GM19463 (cell line): ENCODE results near the gene OR52D1.

ENCODE experiments used
- ATAC-seq: cut with Tn5 transposase; IDR thresholded peaks from one replicate; pipeline ENCODE4 v1.9.1; 2021; ENCODE audit warnings: mild to moderate bottlenecking, moderate library complexity; ENCODE audit not compliant: unreplicated experiment

The OR52D1 gene

DNA sequence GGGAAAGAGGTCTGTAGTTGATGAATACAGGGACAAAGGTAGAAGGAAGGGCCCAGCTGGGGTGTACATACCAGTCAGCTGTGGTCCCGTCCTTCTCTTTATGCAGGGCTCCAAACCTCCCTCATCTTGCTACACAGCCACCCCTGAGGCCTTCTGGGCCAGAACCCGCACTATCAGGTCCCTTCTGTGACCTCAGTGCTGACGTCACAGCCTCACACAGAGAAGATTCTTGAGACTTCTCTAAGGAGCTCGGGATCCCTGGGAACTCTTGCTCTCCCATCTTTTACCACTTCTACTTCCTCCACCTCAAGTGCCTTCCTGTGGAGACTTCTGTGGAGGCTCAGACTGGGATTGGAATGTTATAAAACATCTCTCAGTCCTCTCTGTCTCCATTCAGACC is 21.3 kb downstream of the OR52D1 start, which contains the start of gene UBQLN3:
TSS of gene UBQLN3 (minus strand) at position 155 of the 400 bp plus-strand sequence. CDS start 399 bp downstream, outside the sequence.
- no peak for ATAC-seq

DNA sequence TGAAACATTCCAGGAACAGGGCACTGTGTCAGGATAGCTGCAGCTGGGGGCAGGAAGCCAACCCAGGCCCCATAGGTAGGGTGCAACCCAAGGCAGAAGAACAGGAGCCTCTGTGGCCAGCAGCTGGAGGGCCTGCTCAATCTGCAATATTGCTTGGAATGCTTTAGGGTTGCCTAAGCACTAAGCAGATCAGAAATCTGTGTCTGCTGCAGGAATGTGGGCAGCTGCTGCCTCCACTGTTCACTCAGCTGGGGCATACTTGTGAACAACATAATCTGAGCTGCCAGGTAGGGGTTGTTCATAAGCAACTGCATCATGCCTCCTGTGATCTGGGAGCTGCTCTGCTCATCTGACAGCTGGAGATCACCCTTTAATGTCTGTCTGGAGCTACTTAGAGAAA is 26.4 kb downstream of the OR52D1 start:
- no peak for ATAC-seq

DNA sequence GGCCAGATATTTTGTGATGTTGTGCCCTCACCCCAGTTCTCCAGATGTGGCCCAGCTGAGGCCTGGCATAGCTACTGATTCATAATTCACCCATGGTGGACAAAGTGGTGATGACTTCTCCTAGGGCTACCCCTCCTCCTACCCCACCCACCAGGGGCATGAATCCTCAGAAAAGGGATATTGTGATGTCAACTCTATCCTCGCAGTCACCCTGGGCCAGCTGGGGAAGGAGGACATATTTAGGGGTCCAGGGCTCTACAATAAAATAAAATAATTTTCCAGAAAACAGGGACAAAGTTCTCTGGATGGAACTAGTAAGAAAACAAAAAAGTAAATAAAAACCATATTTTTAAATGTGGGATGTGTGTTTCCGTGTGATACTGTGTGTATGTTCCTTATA is 28.1 kb downstream of the OR52D1 start, which contains the start of gene UBQLNL:
TSS of gene UBQLNL (minus strand) at position 101 of the 400 bp plus-strand sequence. CDS start 258 bp downstream, outside the sequence.
- ATAC-seq = no peak

DNA sequence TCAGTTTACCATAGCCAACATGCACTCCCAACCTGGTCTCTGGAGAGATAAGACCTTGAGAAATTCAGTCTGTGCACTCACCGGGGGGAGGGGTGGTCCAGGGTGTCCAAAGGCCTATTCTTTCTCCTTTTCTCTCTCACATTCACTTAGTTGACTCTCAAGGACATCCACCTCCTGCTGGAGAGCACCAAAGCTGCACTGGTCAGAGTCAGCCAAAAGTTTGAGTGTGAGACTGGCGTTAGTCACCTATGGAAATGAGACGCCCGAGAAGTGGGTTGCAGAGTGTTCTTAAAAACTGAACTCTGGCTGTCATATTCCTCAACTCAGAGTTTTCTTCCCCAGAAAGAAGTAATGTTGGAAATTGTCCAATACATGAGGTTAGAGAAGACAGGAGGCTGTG is 33.1 kb downstream of the OR52D1 start:
- ATAC-seq = no peak

DNA sequence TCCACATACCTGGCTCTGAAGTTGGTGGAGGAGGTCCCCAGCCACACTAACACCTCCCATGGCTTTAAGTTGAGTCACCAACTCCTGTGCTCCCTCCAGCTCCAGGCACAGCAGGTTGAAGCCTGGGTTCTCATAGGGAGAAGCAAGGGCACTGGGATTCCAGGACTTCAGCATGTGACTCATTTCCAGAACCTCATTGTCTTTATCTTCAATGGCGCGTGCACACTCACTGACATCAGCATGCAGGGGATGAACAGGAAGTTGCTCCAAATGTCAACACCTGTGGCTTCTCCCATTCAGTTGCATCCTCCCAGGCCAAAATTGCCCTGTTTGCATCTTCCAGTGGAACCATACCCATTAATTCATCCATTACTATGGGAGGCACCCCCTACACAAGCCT is 33.8 kb downstream of the OR52D1 start:
- ATAC-seq = no peak

DNA sequence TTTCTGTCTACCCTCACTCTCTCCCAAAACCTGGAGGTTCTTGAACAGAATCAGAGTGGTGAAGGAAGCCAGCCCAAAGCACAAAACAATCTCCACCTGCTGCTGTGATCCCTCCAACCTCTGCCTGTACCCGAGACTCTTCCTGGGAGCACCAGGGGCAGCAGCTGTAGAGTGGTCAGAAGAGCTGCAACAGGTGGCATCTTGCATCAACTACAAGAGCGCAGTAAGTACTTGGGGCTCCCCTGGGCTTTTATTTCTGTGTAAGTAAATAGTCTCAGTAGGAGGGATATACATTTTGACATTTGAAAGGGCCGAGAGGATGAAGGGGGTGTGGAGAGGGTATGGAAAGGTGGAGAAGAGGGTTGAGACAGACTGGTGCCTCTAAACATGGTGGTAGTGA is 36.3 kb downstream of the OR52D1 start:
- ATAC-seq = no peak

DNA sequence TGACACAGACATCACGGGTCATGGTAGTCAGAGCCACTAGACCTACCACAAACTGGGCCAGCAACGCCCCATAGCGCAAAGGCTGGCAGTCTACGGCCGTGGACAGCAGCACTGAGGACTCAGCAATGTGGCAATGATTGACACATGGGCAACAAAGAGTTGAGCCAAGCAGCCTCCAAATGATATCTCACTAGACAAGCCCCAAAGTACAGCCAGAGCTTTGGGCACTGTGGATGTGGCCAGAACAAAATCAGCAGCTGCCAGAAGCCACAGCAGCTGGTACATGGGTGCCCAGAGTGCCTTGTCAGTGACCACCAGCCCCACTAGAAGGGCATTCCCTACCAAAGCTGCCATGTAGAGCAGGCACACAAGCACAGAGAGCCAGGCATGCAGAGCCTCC is 39.2 kb downstream of the OR52D1 start:
- ATAC-seq = no peak

DNA sequence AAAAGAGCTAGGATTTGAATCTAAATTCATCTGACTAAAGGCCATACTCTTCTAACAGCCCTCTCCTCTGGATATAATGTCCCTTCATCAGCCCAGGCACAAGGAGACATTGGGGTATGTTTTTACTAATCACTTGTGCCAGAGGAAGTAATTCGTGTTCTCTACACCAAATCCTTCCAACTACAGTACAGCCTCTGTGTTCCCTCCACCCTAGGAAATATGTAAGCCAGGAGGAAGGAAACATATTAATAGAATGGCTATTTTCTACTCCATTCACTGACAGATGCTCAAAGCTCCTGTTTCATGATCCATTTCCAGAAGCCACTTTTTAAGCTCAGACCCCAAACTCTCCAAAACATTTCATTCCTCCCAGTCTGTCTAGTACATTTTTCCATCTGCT is 40.0 kb downstream of the OR52D1 start:
- ATAC-seq = no peak

DNA sequence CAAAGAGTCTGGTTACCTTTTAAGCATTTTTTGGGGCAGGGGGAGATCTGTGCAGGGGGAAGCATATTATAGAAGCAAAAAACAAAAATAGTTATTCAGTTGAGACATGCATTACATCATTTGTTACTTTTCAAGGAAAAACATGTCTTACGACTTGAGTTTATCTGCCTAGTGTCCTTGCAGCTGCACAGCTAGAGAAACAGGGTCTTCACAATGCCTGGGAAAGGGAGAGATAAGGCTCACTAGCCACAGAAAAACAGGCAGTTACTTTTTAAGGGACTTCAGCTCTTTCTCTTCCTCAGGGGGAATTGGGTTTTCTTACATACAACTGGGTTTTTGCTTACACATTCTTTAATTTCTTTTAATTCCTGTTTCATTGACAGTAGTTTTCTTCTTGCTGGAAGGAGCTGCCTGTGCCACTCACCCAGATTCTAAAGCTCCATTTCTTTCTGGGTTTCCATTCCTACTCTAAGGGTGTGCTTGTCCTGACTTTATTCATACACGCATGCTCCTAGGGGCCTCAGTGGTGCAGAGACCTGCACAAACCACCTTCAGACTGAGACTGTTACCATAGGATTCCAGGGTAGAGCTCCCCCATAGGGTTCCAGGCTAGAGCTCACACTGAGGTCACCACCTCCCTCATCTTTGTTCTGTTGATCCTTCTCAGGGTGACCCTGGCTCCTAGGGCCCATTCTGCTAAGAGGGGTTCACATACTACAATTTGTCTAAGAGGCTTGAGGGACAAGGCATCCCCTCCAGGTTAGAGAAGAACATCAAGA is 42.8 kb downstream of the OR52D1 start:
- no peak for ATAC-seq

DNA sequence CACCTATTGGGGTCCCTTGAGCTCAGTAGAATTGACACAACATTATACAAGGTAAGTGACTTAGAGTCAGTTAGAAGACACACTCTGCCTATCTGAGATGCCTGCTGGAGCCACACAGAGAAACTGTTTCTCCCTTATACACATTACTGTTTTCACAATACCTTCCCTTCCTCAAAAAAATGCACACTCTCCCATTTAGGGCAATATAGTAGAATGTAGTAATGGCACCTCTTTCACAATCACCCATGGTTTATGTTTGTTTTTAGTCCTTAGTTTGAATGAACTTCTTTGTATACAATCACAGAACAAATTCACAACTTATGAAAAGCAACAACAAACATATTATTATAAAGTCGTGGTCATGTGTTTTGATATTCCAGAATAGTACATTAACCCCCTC is 45.6 kb downstream of the OR52D1 start:
- ATAC-seq = no peak

DNA sequence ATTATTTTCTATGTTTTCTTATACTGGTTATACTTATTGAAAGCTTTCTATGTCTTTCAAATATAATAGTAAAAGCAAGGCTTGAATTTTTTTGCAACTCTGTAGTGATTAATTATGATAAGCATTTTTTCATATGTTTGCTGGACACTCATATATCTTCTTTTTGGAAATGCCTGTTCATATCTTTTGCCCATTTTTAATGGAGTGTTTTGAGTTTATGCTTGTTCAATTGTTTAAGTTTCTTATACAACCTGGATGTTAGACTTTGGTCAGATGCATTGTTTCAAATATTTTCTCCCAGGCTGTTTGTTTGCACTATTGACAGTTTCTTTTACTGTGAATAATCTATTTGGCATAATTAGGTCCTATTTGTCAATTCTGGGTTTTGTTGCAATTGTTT is 48.0 kb downstream of the OR52D1 start:
- no peak for ATAC-seq
